Smooth muscle cell of the coronary artery (primary cell): ENCODE measurements around the gene HK3. TPM values are rescaled to one million over a fixed set of nuclear protein-coding genes. Genes with fewer than 3 reads are reported as not detected.

Source experiments
- total RNA-seq: library from RNA; depleted of rRNA; stranded (reverse); fragments of >200 nt; gene quantifications from 2 replicates; pipeline ENCODE4 v1.2.3, GENCODE V29; 2014; ENCODE audit warnings: low replicate concordance

The HK3 gene, protein sequence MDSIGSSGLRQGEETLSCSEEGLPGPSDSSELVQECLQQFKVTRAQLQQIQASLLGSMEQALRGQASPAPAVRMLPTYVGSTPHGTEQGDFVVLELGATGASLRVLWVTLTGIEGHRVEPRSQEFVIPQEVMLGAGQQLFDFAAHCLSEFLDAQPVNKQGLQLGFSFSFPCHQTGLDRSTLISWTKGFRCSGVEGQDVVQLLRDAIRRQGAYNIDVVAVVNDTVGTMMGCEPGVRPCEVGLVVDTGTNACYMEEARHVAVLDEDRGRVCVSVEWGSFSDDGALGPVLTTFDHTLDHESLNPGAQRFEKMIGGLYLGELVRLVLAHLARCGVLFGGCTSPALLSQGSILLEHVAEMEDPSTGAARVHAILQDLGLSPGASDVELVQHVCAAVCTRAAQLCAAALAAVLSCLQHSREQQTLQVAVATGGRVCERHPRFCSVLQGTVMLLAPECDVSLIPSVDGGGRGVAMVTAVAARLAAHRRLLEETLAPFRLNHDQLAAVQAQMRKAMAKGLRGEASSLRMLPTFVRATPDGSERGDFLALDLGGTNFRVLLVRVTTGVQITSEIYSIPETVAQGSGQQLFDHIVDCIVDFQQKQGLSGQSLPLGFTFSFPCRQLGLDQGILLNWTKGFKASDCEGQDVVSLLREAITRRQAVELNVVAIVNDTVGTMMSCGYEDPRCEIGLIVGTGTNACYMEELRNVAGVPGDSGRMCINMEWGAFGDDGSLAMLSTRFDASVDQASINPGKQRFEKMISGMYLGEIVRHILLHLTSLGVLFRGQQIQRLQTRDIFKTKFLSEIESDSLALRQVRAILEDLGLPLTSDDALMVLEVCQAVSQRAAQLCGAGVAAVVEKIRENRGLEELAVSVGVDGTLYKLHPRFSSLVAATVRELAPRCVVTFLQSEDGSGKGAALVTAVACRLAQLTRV
- 0.08 and 0.23 TPM in 2 replicates for total RNA-seq

GRCh38 chr5:176899296-176899891, at the start of gene HK3:
HK3 (minus strand) TSS chr5:176899346; CDS start chr5:176896159, 3,187 bp downstream.

Other genes with a start within 250 kb of the HK3 start
- gene UNC5A, start 88.8 kb downstream of the HK3 start, total RNA-seq: under 0.01 TPM in 1 of 2 replicates, not detected in the other
- gene UIMC1, start 107.4 kb upstream of the HK3 start, total RNA-seq: 17.9 and 21.9 TPM in 2 replicates
- 9.0 and 12.0 TPM in 2 replicates for gene ZNF346, start 123.3 kb upstream of the HK3 start, total RNA-seq
- 0.12 and 3.2 TPM in 2 replicates for gene FGFR4, start 187.6 kb upstream of the HK3 start, total RNA-seq
- gene NSD1, start 234.4 kb upstream of the HK3 start, total RNA-seq: 13.8 and 25.9 TPM in 2 replicates